ENCODE data around the gene MYO1G. TPM values are rescaled to one million over a fixed set of nuclear protein-coding genes. Genes with fewer than 3 reads are reported as not detected.
A peak's percentile ranks its signal among the peaks of the same experiment; 100 is the strongest.
"Not testable (repeated sequence)": the region's sequence is repeated elsewhere in the genome, so short reads cannot be mapped to it uniquely, and the experiment has no call there.

Gene MYO1G
- 100 to 1,000 TPM; 465 to 518 TPM for total RNA-seq

- Mint-ChIP-seq H3K9me3 (no peaks in the 10 kb centered on the region), H3K27ac (peak within 1 kb of the TSS; percentile 97 to 99), H3K4me3 (peak within 1 kb of the TSS; percentile 99), H3K36me3 (peaks cover 17% of the 10 kb centered on the region), H3K27me3 (no peaks in the 10 kb centered on the region), H3K4me1 (ENCODE audit: low read depth in 2 of 2) (peaks cover 49 to 59% of the 10 kb centered on the region in 2 donors)
- peak; percentile 83 for ATAC-seq
- DNase-seq (ENCODE audit: low spot score) = peak; percentile 98
Measured at GRCh38 chr7:44978511-44979366, at the start of gene MYO1G. TSS of gene MYO1G (minus strand) at chr7:44979015. CDS start at chr7:44978961, 54 bp downstream.

GRCh38 chr7:45028138-45028919 is 49.5 kb upstream of the MYO1G start:
- Mint-ChIP-seq H3K27me3 (no peaks in the 10 kb centered on the region), H3K36me3 (no peaks in the 10 kb centered on the region), H3K9me3 (no peaks in the 10 kb centered on the region), H3K27ac (peak overlapping the region; percentile 71 to 88), H3K4me3 (peak overlapping the region; percentile 78), H3K4me1 (ENCODE audit: low read depth in 2 of 2) (peaks cover 65 to 67% of the 10 kb centered on the region in 2 donors)
- ATAC-seq = peak; percentile 29 to 37
- no peak for DNase-seq (ENCODE audit: low spot score)

- peak overlapping the region; percentile 71 to 88 for H3K27ac Mint-ChIP-seq
- no peaks in the 10 kb centered on the region for H3K9me3 Mint-ChIP-seq
- DNase-seq (ENCODE audit: low spot score) (no peak), ATAC-seq (peak; percentile 29 to 37)
- peak overlapping the region; percentile 78 for H3K4me3 Mint-ChIP-seq
- H3K4me1 Mint-ChIP-seq (ENCODE audit: low read depth in 2 of 2) = peaks cover 61% of the 10 kb centered on the region in 2 donors
- no peaks in the 10 kb centered on the region for H3K27me3 Mint-ChIP-seq
- H3K36me3 Mint-ChIP-seq = no peaks in the 10 kb centered on the region
Measured at GRCh38 chr7:45027774-45028114, 48.9 kb upstream of the MYO1G start.

GRCh38 chr7:45026984-45027773 is 48.4 kb upstream of the MYO1G start:
- DNase-seq (ENCODE audit: low spot score) = peak; percentile 73
- Mint-ChIP-seq H3K4me1 (ENCODE audit: low read depth in 2 of 2) (peaks cover 57 to 58% of the 10 kb centered on the region in 2 donors), H3K27me3 (no peaks in the 10 kb centered on the region), H3K9me3 (no peaks in the 10 kb centered on the region), H3K4me3 (peak overlapping the region; percentile 78), H3K36me3 (no peaks in the 10 kb centered on the region), H3K27ac (peak overlapping the region; percentile 71 to 88)
- ATAC-seq = peak; percentile 63 to 75

GRCh38 chr7:45026013-45026412 is 47.2 kb upstream of the MYO1G start:
- ATAC-seq (peak in 1 of 2 donors; percentile 32), DNase-seq (ENCODE audit: low spot score) (no peak)
- H3K4me3 Mint-ChIP-seq = peak overlapping the region; percentile 76
- H3K36me3 Mint-ChIP-seq = no peaks in the 10 kb centered on the region
- H3K27me3 Mint-ChIP-seq = no peaks in the 10 kb centered on the region
- H3K4me1 Mint-ChIP-seq (ENCODE audit: low read depth in 2 of 2) = peaks cover 60 to 65% of the 10 kb centered on the region in 2 donors
- H3K27ac Mint-ChIP-seq = peak overlapping the region; percentile 47 to 58
- no peaks in the 10 kb centered on the region for H3K9me3 Mint-ChIP-seq

GRCh38 chr7:45025473-45025872 is 46.7 kb upstream of the MYO1G start:
- H3K9me3 Mint-ChIP-seq; DNase-seq (ENCODE audit: low spot score); H3K36me3 Mint-ChIP-seq; ATAC-seq; H3K27me3 Mint-ChIP-seq: not testable (repeated sequence)
- Mint-ChIP-seq H3K4me3 (peak overlapping the region; percentile 76), H3K4me1 (ENCODE audit: low read depth in 2 of 2) (peaks cover 64 to 68% of the 10 kb centered on the region in 2 donors), H3K27ac (peak overlapping the region; percentile 47 to 58)

GRCh38 chr7:45024126-45024744 is 45.4 kb upstream of the MYO1G start:
- peak overlapping the region in 1 of 2 donors; percentile 47 for H3K27ac Mint-ChIP-seq
- H3K27me3 Mint-ChIP-seq = no peaks in the 10 kb centered on the region
- no peak for DNase-seq (ENCODE audit: low spot score)
- peaks cover 55 to 59% of the 10 kb centered on the region in 2 donors for H3K4me1 Mint-ChIP-seq (ENCODE audit: low read depth in 2 of 2)
- no peak overlapping the region for H3K4me3 Mint-ChIP-seq
- no peak for ATAC-seq
- H3K9me3 Mint-ChIP-seq = no peaks in the 10 kb centered on the region
- no peaks in the 10 kb centered on the region for H3K36me3 Mint-ChIP-seq

- H3K4me1 Mint-ChIP-seq (ENCODE audit: low read depth in 2 of 2) = peaks cover 32 to 40% of the 10 kb centered on the region in 2 donors
- no peaks in the 10 kb centered on the region for H3K27me3 Mint-ChIP-seq
- no peaks in the 10 kb centered on the region for H3K9me3 Mint-ChIP-seq
- no peaks in the 10 kb centered on the region for H3K36me3 Mint-ChIP-seq
- peak overlapping the region; percentile 51 for H3K4me3 Mint-ChIP-seq
- H3K27ac Mint-ChIP-seq = peak overlapping the region; percentile 56 to 76
- peak; percentile 89 to 92 for ATAC-seq
- no peak for DNase-seq (ENCODE audit: low spot score)
Measured at GRCh38 chr7:45021604-45022296, 42.9 kb upstream of the MYO1G start.

GRCh38 chr7:45020915-45021314 is 42.1 kb upstream of the MYO1G start:
- no peak for ATAC-seq
- no peaks in the 10 kb centered on the region for H3K27me3 Mint-ChIP-seq
- no peak overlapping the region for H3K27ac Mint-ChIP-seq
- no peak for DNase-seq (ENCODE audit: low spot score)
- no peak overlapping the region for H3K4me3 Mint-ChIP-seq
- no peaks in the 10 kb centered on the region for H3K9me3 Mint-ChIP-seq
- H3K36me3 Mint-ChIP-seq = no peaks in the 10 kb centered on the region
- H3K4me1 Mint-ChIP-seq (ENCODE audit: low read depth in 2 of 2) = peaks cover 27 to 38% of the 10 kb centered on the region in 2 donors

GRCh38 chr7:45017253-45017652 is 38.4 kb upstream of the MYO1G start:
- H3K4me1 Mint-ChIP-seq (ENCODE audit: low read depth in 2 of 2) = peaks cover 31 to 32% of the 10 kb centered on the region in 2 donors
- peak overlapping the region in 1 of 2 donors; percentile 38 for H3K27ac Mint-ChIP-seq
- ATAC-seq (no peak), DNase-seq (ENCODE audit: low spot score) (no peak)
- no peaks in the 10 kb centered on the region for H3K9me3 Mint-ChIP-seq
- no peak overlapping the region for H3K4me3 Mint-ChIP-seq
- peaks cover 12% of the 10 kb centered on the region for H3K36me3 Mint-ChIP-seq
- no peaks in the 10 kb centered on the region for H3K27me3 Mint-ChIP-seq

- H3K27ac Mint-ChIP-seq = peak overlapping the region in 1 of 2 donors; percentile 28
- H3K4me3 Mint-ChIP-seq = no peak overlapping the region
- peaks cover 19 to 21% of the 10 kb centered on the region in 2 donors for H3K4me1 Mint-ChIP-seq (ENCODE audit: low read depth in 2 of 2)
- no peak for ATAC-seq
- DNase-seq (ENCODE audit: low spot score) = no peak
- no peaks in the 10 kb centered on the region for H3K27me3 Mint-ChIP-seq
- H3K36me3 Mint-ChIP-seq = peaks cover 12% of the 10 kb centered on the region
- H3K9me3 Mint-ChIP-seq = no peaks in the 10 kb centered on the region
Measured at GRCh38 chr7:45015313-45015712, 36.5 kb upstream of the MYO1G start.

- DNase-seq (ENCODE audit: low spot score) (no peak), ATAC-seq (no peak)
Measured at GRCh38 chr7:45013465-45013967, 34.7 kb upstream of the MYO1G start.

More at GRCh38 chr7:45013465-45013967, 34.7 kb upstream of the MYO1G start:
- H3K27ac Mint-ChIP-seq = peak overlapping the region in 1 of 2 donors; percentile 4
- no peaks in the 10 kb centered on the region for H3K9me3 Mint-ChIP-seq
- H3K36me3 Mint-ChIP-seq = peaks cover 12% of the 10 kb centered on the region
- no peak overlapping the region for H3K4me3 Mint-ChIP-seq
- no peaks in the 10 kb centered on the region for H3K27me3 Mint-ChIP-seq
- peaks cover 25 to 28% of the 10 kb centered on the region in 2 donors for H3K4me1 Mint-ChIP-seq (ENCODE audit: low read depth in 2 of 2)
